T-cell (primary cell): ENCODE results near the gene FIBCD1. TPM values are rescaled to one million over a fixed set of nuclear protein-coding genes. Genes with fewer than 3 reads are reported as not detected.

ENCODE experiments used
- ATAC-seq, 4 experiments: fragments of 200-7000 bp in 3 of 4; fragments of 150-1000 bp in 1 of 4; cut with Tn5 transposase; replicated peaks in 1 of 4; 1 replicate in 3 of 4; 2 replicates in 1 of 4; pipeline ENCODE4 v1.10.0; 2021; ENCODE audit warnings: moderate library complexity in 3 of 4, mild to moderate bottlenecking in 2 of 4, moderate number of reproducible peaks in 1 of 4
- CTCF ChIA-PET, 2 donors: fragments of 300-600 bp; sonication (Branson Sonifier 250); formaldehyde crosslinking; loops; one replicate each; lab custom pipeline; 2022; ENCODE audit warnings: antibody characterized with exemption in 2 of 2; lab: Charles Lee
- POLR2A ChIA-PET, 2 donors: fragments of 300-600 bp; sonication (Branson Sonifier 250); formaldehyde crosslinking; loops; one replicate each; lab custom pipeline; 2022; ENCODE audit warnings: antibody characterized with exemption in 2 of 2; lab: Charles Lee
- DNase-seq, 35 experiments: peaks; one replicate each; pipeline versions ENCODE4 v3.0.0 to v3.0.0-alpha.2; 2013 to 2023
- H3K27ac ChIP-seq: one replicate; pipeline ENCODE4 v1.5.1; 2013; ENCODE audit warnings: low read length
- H3K27me3 ChIP-seq, 2 experiments: replicated peaks in 1 of 2; 1 replicate in 1 of 2; 2 replicates in 1 of 2; pipeline versions ENCODE4 v1.6.1 to v1.7.0; 2013; ENCODE audit warnings: low read length in 1 of 2, mixed read lengths in 1 of 2; ENCODE audit not compliant: control insufficient read depth in 2 of 2, insufficient read depth in 2 of 2; ENCODE audit errors: extremely low read depth in 1 of 2
- H3K36me3 ChIP-seq, 2 donors: 1 replicate in 1 of 2; 2 replicates in 1 of 2; pipeline versions ENCODE4 v1.6.1 to v1.7.0; 2013; ENCODE audit warnings: low read length in 1 of 2; ENCODE audit not compliant: control insufficient read depth in 2 of 2, insufficient read depth in 1 of 2; ENCODE audit errors: extremely low read depth in 1 of 2
- H3K4me1 ChIP-seq, 2 experiments: 1 replicate in 1 of 2; 2 replicates in 1 of 2; pipeline versions ENCODE4 v1.6.1 to v1.7.0; 2013; ENCODE audit warnings: low read length in 2 of 2, mixed read lengths in 1 of 2; ENCODE audit not compliant: insufficient read depth in 2 of 2, control insufficient read depth in 1 of 2; ENCODE audit errors: extremely low read depth in 1 of 2
- H3K4me3 ChIP-seq, 2 donors: 1 replicate in 1 of 2; 2 replicates in 1 of 2; pipeline versions ENCODE4 v1.5.1 to v1.7.0; 2013; ENCODE audit warnings: mild to moderate bottlenecking in 2 of 2, low read length in 1 of 2, moderate library complexity in 1 of 2; ENCODE audit not compliant: control insufficient read depth in 1 of 2; ENCODE audit errors: extremely low read depth in 1 of 2
- H3K9me3 ChIP-seq: 2 replicates; pipeline ENCODE4 v1.7.0; 2013
- H3K27ac Mint-ChIP-seq, 2 donors: one replicate each; pipeline ENCODE4 v1.8.0; 2020 to 2021; ENCODE audit warnings: mild to moderate bottlenecking in 2 of 2, mixed read lengths in 2 of 2
- H3K27me3 Mint-ChIP-seq, 2 donors: one replicate each; pipeline ENCODE4 v1.8.0; 2021 to 2022; ENCODE audit warnings: mixed read lengths in 2 of 2
- H3K36me3 Mint-ChIP-seq: one replicate; pipeline ENCODE4 v1.8.0; 2021; ENCODE audit warnings: mixed read lengths
- H3K4me1 Mint-ChIP-seq, 3 donors: one replicate each; pipeline ENCODE4 v1.8.0; 2020 to 2022; ENCODE audit warnings: mixed read lengths in 3 of 3, mild to moderate bottlenecking in 1 of 3
- H3K4me3 Mint-ChIP-seq, 3 donors: one replicate each; pipeline ENCODE4 v1.8.0; 2020 to 2022; ENCODE audit warnings: mild to moderate bottlenecking in 3 of 3, mixed read lengths in 3 of 3, moderate library complexity in 3 of 3
- H3K9me3 Mint-ChIP-seq, 3 donors: one replicate each; pipeline ENCODE4 v1.8.0; 2020 to 2022; ENCODE audit warnings: mixed read lengths in 3 of 3
- WGBS: methylation state at CpG from one replicate; pipeline ENCODE4 v1.1.5; 2013; ENCODE audit warnings: missing lambda C conversion rate; ENCODE audit not compliant: insufficient coverage; 5-methylcytosine and 5-hydroxymethylcytosine counted together
- total RNA-seq, 35 experiments: library from RNA in 6 of 35; stranded (reverse) in 6 of 35; fragments of 120-200 nt in 1 of 35; gene quantifications; one replicate each; pipeline versions ENCODE4 v1.2.1 to v1.2.4 and lab custom pipeline; 2013 to 2026

The FIBCD1 gene
- total RNA-seq, 5 donors from 2014 or later (not counting 1 experiment from before 2014, with no cell fraction given): not detected

GRCh38 chr9:130879863-130880411 is 59.1 kb downstream of the FIBCD1 start:
- H3K36me3 Mint-ChIP-seq: peaks cover 52% of the 10 kb centered on the region
- H3K36me3 ChIP-seq: peaks cover 8 to 58% of the 10 kb centered on the region in 2 donors

GRCh38 chr9:130878295-130878694 is 60.8 kb downstream of the FIBCD1 start:
- Histone ChIP-seq H3K4me3 (no peak overlapping the region), H3K27me3 (no peaks in the 10 kb centered on the region), H3K9me3 (no peaks in the 10 kb centered on the region), H3K27ac (no peak overlapping the region), H3K4me1 (no peaks in the 10 kb centered on the region), H3K36me3 (peaks cover 4 to 58% of the 10 kb centered on the region in 2 donors)
- no peaks in the 10 kb centered on the region for H3K9me3 Mint-ChIP-seq
- no peaks in the 10 kb centered on the region for H3K27me3 Mint-ChIP-seq
- no peak for ATAC-seq
- no peak overlapping the region for H3K27ac Mint-ChIP-seq
- peaks cover 62% of the 10 kb centered on the region for H3K36me3 Mint-ChIP-seq
- POLR2A ChIA-PET: interaction anchor here in 1 of 2 donors (0.6 kb wide), 1 partner anchor 733 kb away, joined by 5 read pairs; no protein-coding TSS in a partner anchor
- H3K4me3 Mint-ChIP-seq: no peak overlapping the region
- WGBS: 88% methylated on average over 3 of the region's 6 CpGs
- no peak for DNase-seq
- CTCF ChIA-PET: no interaction called here
- H3K4me1 Mint-ChIP-seq: no peaks in the 10 kb centered on the region

More at GRCh38 chr9:130879863-130880411, 59.1 kb downstream of the FIBCD1 start:
- Mint-ChIP-seq H3K27ac (no peak overlapping the region), H3K4me1 (no peaks in the 10 kb centered on the region), H3K4me3 (no peak overlapping the region), H3K27me3 (no peaks in the 10 kb centered on the region), H3K9me3 (no peaks in the 10 kb centered on the region)
- ChIA-PET POLR2A (no interaction called here), CTCF (no interaction called here)
- no peak for DNase-seq
- Histone ChIP-seq H3K27ac (no peak overlapping the region), H3K4me3 (no peak overlapping the region), H3K4me1 (no peaks in the 10 kb centered on the region), H3K27me3 (no peaks in the 10 kb centered on the region), H3K9me3 (no peaks in the 10 kb centered on the region)
- 97% methylated on average over 5 of the region's 9 CpGs for WGBS
- ATAC-seq: no peak

- H3K27ac ChIP-seq: no peak overlapping the region
- ATAC-seq: no peak
- Mint-ChIP-seq H3K9me3 (no peaks in the 10 kb centered on the region), H3K4me3 (no peak overlapping the region), H3K36me3 (peaks cover 72% of the 10 kb centered on the region), H3K4me1 (no peaks in the 10 kb centered on the region), H3K27me3 (no peaks in the 10 kb centered on the region), H3K27ac (no peak overlapping the region)
- ChIA-PET POLR2A (no interaction called here), CTCF (no interaction called here)
- H3K4me3 ChIP-seq: no peak overlapping the region
- H3K4me1 ChIP-seq: no peaks in the 10 kb centered on the region
- no peak for DNase-seq
- no peaks in the 10 kb centered on the region for H3K9me3 ChIP-seq
- no peaks in the 10 kb centered on the region for H3K27me3 ChIP-seq
- 100% methylated on average over 2 of the region's 6 CpGs for WGBS
- peaks cover 4 to 68% of the 10 kb centered on the region in 2 donors for H3K36me3 ChIP-seq
These were observed 61.7 kb downstream of the FIBCD1 start for GRCh38 chr9:130877300-130877699.

- Histone ChIP-seq H3K4me1 (no peaks in the 10 kb centered on the region), H3K36me3 (peaks cover 4 to 52% of the 10 kb centered on the region in 2 donors), H3K27me3 (no peaks in the 10 kb centered on the region), H3K9me3 (no peaks in the 10 kb centered on the region), H3K4me3 (no peak overlapping the region), H3K27ac (no peak overlapping the region)
- ATAC-seq (no peak), DNase-seq (no peak)
- Mint-ChIP-seq H3K9me3 (no peaks in the 10 kb centered on the region), H3K27me3 (no peaks in the 10 kb centered on the region), H3K4me1 (no peaks in the 10 kb centered on the region), H3K27ac (no peak overlapping the region), H3K36me3 (peaks cover 63% of the 10 kb centered on the region), H3K4me3 (no peak overlapping the region)
- CTCF ChIA-PET: no interaction called here
- POLR2A ChIA-PET: no interaction called here
- WGBS: 97% methylated on average over 4 of the region's 5 CpGs
These were observed 64.3 kb downstream of the FIBCD1 start for GRCh38 chr9:130874783-130875182.

GRCh38 chr9:130873966-130874365 is 65.1 kb downstream of the FIBCD1 start:
- ChIA-PET POLR2A (no interaction called here), CTCF (no interaction called here)
- Mint-ChIP-seq H3K36me3 (peaks cover 55% of the 10 kb centered on the region), H3K27me3 (no peaks in the 10 kb centered on the region), H3K4me1 (no peaks in the 10 kb centered on the region), H3K27ac (no peak overlapping the region), H3K4me3 (no peak overlapping the region), H3K9me3 (no peaks in the 10 kb centered on the region)
- Histone ChIP-seq H3K36me3 (peaks cover 4 to 47% of the 10 kb centered on the region in 2 donors), H3K27ac (no peak overlapping the region), H3K27me3 (no peaks in the 10 kb centered on the region), H3K9me3 (no peaks in the 10 kb centered on the region), H3K4me3 (no peak overlapping the region), H3K4me1 (no peaks in the 10 kb centered on the region)
- 97% methylated on average over 4 of the region's 8 CpGs for WGBS
- DNase-seq: no peak
- ATAC-seq: no peak

GRCh38 chr9:130872912-130873503 is 66.0 kb downstream of the FIBCD1 start:
- no peak for DNase-seq
- H3K36me3 Mint-ChIP-seq: peaks cover 50% of the 10 kb centered on the region
- H3K27me3 Mint-ChIP-seq: no peaks in the 10 kb centered on the region
- no peaks in the 10 kb centered on the region for H3K9me3 ChIP-seq
- H3K4me1 Mint-ChIP-seq: no peaks in the 10 kb centered on the region
- H3K27ac ChIP-seq: no peak overlapping the region
- no peaks in the 10 kb centered on the region for H3K9me3 Mint-ChIP-seq
- no peak overlapping the region for H3K27ac Mint-ChIP-seq
- 95% methylated on average over 9 of the region's 15 CpGs for WGBS
- no peak overlapping the region for H3K4me3 ChIP-seq
- ChIA-PET CTCF (no interaction called here), POLR2A (no interaction called here)
- H3K4me3 Mint-ChIP-seq: no peak overlapping the region
- H3K27me3 ChIP-seq: no peaks in the 10 kb centered on the region
- no peaks in the 10 kb centered on the region for H3K4me1 ChIP-seq
- peaks cover 0 to 41% of the 10 kb centered on the region in 2 donors for H3K36me3 ChIP-seq
- ATAC-seq: no peak
